ENCODE data around the gene KCTD4. TPM values are rescaled to one million over a fixed set of nuclear protein-coding genes. Genes with fewer than 3 reads are reported as not detected.

The KCTD4 gene
- total and polyA plus RNA-seq, 8 donors, result 0.10 TPM; not detected in 7

DNA sequence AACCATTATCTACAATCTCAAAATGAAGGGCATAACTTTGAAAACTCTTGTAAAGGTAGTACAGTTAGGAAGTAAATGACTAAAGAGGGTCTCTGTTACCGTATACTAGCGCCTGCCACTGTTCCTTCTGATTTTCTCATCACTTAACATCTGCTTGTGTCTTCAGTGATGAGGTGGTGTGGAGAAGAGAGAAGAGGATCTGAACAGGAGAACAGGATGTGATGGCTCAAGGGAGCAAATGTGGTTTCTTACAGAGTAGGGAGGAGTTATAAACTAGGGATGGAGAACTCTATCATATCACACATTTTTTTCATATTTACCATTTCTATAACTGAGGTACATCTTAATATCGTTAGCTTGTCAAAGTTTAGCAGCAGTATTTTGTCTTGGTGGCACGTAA lies 1.1 kb downstream of the KCTD4 start:
- peaks cover 0 to 6% (median 3%) of the 10 kb centered on the region in 4 donors for H3K36me3 ChIP-seq
- no peak overlapping the region for H3K4me3 ChIP-seq
- intact Hi-C loops (cut with DNase I; ENCODE audit: low total_unique reads), result no loop called here
- no peak for DNase-seq
- H3K27me3 ChIP-seq, result no peaks in the 10 kb centered on the region
- 91 to 98% (median 94%) methylated on average over 4 of the region's 4 CpGs for WGBS, 5 donors
- peaks cover 0 to 17% (median 0%) of the 10 kb centered on the region in 4 donors for H3K4me1 ChIP-seq
- H3K9me3 ChIP-seq, result no peaks in the 10 kb centered on the region
- H3K27ac ChIP-seq, result no peak overlapping the region
- TF ChIP-seq, protein P1, sequence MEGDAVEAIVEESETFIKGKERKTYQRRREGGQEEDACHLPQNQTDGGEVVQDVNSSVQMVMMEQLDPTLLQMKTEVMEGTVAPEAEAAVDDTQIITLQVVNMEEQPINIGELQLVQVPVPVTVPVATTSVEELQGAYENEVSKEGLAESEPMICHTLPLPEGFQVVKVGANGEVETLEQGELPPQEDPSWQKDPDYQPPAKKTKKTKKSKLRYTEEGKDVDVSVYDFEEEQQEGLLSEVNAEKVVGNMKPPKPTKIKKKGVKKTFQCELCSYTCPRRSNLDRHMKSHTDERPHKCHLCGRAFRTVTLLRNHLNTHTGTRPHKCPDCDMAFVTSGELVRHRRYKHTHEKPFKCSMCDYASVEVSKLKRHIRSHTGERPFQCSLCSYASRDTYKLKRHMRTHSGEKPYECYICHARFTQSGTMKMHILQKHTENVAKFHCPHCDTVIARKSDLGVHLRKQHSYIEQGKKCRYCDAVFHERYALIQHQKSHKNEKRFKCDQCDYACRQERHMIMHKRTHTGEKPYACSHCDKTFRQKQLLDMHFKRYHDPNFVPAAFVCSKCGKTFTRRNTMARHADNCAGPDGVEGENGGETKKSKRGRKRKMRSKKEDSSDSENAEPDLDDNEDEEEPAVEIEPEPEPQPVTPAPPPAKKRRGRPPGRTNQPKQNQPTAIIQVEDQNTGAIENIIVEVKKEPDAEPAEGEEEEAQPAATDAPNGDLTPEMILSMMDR (IDR thresholded peaks at IDR 0.05), result no peak
- TF ChIP-seq POLR2A (IDR thresholded peaks at IDR 0.05) (no peak), EP300 (IDR thresholded peaks at IDR 0.05) (no peak), POLR2AphosphoS5 (IDR thresholded peaks at IDR 0.05) (no peak)

- Histone ChIP-seq H3K4me1 (peaks cover 0 to 17% (median 0%) of the 10 kb centered on the region in 4 donors), H3K27me3 (no peaks in the 10 kb centered on the region), H3K4me3 (no peak overlapping the region), H3K27ac (no peak overlapping the region), H3K36me3 (peaks cover 0 to 6% (median 6%) of the 10 kb centered on the region in 4 donors), H3K9me3 (no peaks in the 10 kb centered on the region)
- no peak for DNase-seq
- WGBS, 5 donors, result 75 to 84% (median 80%) methylated on average over 3 of the region's 3 CpGs
- intact Hi-C loops (cut with DNase I; ENCODE audit: low total_unique reads), result no loop called here
- TF ChIP-seq POLR2AphosphoS5 (IDR thresholded peaks at IDR 0.05) (no peak), EP300 (IDR thresholded peaks at IDR 0.05) (no peak), POLR2A (IDR thresholded peaks at IDR 0.05) (no peak)
- TF ChIP-seq, protein P1 (IDR thresholded peaks at IDR 0.05), result no peak
Observed at GRCh38 chr13:45198924-45199323, 1.9 kb downstream of the KCTD4 start.

GRCh38 chr13:45198041-45198440 lies 2.8 kb downstream of the KCTD4 start:
- WGBS, 5 donors, result 90 to 96% (median 92%) methylated on average over 2 of the region's 2 CpGs
- H3K4me3 ChIP-seq, result no peak overlapping the region

DNA sequence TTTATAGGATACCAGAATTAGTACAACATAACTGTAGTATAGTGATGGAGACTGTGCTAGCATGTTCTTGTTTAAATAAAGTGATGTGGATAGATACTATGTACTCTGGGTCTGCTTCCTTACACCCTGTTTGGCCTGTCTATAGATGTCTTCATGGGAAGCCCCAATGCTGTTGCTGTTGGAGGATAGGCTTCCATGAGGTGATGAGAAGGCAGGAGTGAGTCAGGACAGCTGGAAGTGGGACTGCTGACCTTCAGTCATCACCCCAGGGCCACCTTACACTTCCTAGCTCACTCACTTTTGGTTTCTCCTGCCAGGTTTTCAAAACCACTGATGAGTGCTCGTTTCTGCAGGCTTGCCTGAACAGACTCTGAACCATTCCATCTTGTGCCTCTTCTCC lies 4.2 kb downstream of the KCTD4 start:
- no peak overlapping the region for H3K27ac ChIP-seq
- peaks cover 0 to 17% (median 0%) of the 10 kb centered on the region in 4 donors for H3K4me1 ChIP-seq
- 64 to 86% (median 78%) methylated on average over 1 of the region's 1 CpG for WGBS, 5 donors
- intact Hi-C loops (cut with DNase I; ENCODE audit: low total_unique reads), result no loop called here
- no peak overlapping the region for H3K4me3 ChIP-seq
- DNase-seq, result no peak
- H3K9me3 ChIP-seq, result no peaks in the 10 kb centered on the region
- TF ChIP-seq POLR2AphosphoS5 (IDR thresholded peaks at IDR 0.05) (no peak), EP300 (IDR thresholded peaks at IDR 0.05) (no peak), POLR2A (IDR thresholded peaks at IDR 0.05) (no peak)
- TF ChIP-seq, protein P1 (IDR thresholded peaks at IDR 0.05), result no peak
- H3K27me3 ChIP-seq, result no peaks in the 10 kb centered on the region
- H3K36me3 ChIP-seq, result peaks cover 0 to 6% (median under 1%) of the 10 kb centered on the region in 4 donors

More at GRCh38 chr13:45198041-45198440, 2.8 kb downstream of the KCTD4 start:
- Histone ChIP-seq H3K27ac (no peak overlapping the region), H3K4me1 (peaks cover 0 to 17% (median 0%) of the 10 kb centered on the region in 4 donors), H3K9me3 (no peaks in the 10 kb centered on the region), H3K27me3 (no peaks in the 10 kb centered on the region), H3K36me3 (peaks cover 0 to 6% (median 6%) of the 10 kb centered on the region in 4 donors)
- intact Hi-C loops (cut with DNase I; ENCODE audit: low total_unique reads), result no loop called here
- TF ChIP-seq POLR2AphosphoS5 (IDR thresholded peaks at IDR 0.05), result no peak
- TF ChIP-seq, protein P1 (IDR thresholded peaks at IDR 0.05), result no peak
- no peak for TF ChIP-seq POLR2A (IDR thresholded peaks at IDR 0.05)
- TF ChIP-seq EP300 (IDR thresholded peaks at IDR 0.05), result no peak
- no peak for DNase-seq
